Measurements from ENCODE around the gene CAMK1D.
A peak's percentile ranks its signal among the peaks of the same experiment; 100 is the strongest.

Gene CAMK1D

DNA sequence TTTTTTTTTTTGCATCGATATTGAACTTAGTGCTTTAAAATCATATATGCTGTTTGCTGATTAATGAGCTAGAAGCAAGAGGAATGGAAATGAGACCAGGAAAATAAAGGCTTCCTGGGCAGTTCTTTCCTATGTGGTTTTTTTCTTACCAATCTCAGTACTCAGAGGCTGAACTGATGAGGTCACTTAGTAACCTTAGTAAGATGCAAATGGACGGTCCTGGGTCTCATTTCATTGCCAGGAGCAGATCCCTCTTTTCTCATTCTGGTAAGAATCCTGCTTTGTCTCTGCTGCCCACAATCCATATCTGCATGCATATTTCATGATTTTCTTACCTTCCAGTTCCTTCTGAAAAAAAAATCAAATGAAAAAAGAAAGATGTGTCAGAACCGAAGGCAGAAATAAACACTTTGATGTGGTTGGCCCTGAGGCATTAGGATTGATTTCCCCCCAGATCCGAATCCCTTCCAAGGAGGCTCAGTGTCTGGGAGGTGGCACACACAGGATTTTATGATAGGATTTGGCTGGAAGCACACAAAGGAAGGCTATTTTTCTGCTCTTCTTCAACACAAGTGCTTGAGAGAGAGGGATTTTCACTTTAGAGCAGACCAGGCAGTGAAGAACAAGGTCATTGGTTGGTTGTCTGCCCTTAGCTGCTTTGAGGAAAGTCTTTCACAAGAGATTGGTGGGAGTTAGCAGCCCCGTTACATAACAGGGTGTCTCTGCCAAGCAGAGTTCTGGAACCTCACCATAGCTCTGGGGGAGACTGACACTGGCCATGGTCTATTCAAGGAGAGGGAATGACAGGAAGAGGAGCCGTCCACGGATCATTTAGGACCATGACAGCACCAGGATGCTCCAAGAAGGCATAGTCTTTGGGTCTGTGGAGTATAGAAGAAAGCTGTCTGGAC is 150.0 kb downstream of the CAMK1D start:
- DNase-seq (ENCODE audit: low spot score): peak; percentile 39

DNA sequence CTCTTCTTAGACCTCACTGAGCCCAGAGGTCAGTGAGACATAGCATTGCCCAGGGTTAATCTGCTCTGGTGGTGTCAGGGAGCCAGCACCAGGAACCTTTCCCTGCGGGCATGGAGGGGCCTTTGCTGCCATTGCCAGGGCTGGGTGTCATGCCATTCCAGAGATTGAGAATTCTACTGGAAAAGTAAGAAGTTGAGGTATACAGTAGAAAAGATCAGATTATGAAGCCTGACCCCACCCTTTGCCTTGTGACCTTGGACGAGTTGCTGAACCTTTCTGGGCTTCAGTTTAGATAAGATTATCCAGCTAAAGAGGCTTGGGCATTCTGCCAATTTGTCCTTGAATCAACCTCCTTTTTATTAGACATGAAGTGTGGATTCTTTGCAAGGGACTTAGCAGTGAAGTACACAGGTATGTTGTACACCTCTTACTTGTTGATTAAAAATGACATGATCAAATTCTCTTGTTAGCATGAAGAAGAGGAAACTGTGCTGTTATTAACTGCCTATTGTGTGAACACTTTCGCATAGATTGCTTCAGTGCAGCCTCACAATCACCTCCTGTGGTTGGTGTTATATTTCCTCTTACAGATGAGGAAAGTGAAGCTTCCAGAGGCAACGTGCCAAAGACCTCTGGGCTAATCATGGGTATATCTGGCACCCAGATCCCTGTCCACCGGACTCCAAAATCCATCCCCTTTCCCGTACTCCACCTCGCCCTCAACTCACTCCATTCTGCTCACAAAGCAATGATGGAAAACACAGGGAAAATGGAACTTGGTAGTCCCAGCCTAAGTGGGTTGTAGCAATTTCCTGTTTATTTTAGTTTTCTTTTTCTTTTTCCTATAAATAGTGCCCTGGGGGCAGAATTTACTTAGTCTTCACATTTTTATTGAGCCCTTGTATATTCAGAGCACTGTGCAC is 151.3 kb downstream of the CAMK1D start:
- DNase-seq (ENCODE audit: low spot score): no peak

DNA sequence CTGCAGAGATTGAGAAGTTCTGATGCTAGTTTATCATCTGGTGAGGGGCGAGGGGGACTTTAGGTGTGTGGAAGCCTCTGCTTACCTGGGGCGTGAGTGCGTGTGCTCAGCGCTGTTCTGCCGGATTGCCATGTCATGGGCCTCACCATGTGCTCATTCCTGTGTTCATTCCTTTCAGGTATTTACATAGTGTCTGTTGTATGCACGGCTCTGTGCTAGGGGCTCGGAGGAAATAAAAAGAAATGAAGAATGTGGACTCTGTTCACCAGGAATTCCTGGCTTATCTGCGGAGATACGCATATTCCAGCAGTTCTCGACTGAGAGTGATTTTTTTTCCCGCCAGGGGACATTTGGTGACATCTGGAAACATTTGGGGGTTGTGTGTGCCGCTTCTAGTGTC is 152.0 kb downstream of the CAMK1D start:
- no peak for DNase-seq (ENCODE audit: low spot score)

DNA sequence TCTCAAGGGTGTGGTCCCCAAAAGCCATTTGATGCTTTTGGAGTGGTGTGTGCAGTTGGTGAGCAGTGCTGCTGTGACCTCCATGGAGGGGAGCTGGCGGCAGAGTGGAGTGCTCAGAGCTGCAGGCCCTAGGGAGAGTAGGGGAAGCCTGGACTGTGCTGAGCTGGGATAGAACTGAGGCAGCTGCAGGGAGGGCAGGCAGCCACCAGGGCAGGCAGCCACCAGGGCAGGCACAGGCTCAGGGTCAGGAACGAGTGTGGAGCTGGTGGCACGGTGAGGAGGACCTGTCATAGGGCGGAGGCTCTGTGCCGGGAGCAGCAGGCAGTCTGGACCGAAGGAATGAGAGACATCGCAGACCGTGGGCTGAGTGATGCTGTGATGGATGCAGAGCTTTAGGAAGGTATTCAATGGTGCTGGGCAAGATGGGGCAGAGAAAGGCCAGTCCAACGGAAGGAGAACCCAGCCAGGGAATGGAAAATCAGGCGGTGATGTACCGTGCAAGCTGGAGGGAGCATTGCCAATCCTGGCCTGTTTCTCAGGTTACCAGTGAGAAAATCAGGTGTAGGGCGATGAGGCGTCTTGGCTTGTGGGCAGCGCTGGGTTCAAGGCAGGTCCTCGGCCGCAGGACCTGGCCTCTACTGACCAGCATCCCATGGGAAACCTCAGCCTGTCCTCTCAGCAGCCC is 152.6 kb downstream of the CAMK1D start:
- DNase-seq (ENCODE audit: low spot score): no peak

DNA sequence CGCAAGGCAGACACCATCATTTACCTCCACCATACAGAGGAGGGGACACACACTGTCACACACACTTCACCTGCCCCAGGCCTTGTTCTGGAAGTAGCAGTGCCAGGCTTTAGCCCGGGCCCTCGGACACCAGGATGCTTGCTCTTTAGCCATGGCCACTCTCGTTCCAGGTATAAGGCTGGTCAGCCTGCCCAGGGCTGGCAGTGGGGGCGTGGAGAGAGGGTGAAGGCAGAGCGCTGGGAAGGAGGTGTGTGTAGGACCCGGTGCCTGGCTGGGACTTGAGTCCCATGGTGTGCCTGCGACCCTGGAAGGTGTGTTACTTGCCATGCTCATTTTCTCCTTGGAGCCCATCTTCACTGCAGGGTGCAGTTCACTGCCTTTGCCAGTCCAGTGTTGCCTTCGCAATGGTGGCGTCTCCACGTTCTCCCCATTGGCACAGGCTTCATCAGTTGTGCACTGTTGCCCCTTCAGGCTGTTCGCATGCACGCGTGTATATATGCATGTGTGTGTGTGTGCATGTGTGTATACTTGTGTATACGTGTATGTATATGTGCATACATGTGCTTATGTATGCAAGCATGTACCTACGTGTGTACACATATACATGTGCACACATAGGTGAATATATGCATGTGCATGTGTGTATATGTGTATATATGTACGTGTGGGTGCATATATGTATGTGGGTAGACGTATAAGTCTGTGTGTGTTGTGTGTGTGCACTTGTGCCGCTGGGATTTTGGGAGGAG is 153.4 kb downstream of the CAMK1D start:
- DNase-seq (ENCODE audit: low spot score): no peak

DNA sequence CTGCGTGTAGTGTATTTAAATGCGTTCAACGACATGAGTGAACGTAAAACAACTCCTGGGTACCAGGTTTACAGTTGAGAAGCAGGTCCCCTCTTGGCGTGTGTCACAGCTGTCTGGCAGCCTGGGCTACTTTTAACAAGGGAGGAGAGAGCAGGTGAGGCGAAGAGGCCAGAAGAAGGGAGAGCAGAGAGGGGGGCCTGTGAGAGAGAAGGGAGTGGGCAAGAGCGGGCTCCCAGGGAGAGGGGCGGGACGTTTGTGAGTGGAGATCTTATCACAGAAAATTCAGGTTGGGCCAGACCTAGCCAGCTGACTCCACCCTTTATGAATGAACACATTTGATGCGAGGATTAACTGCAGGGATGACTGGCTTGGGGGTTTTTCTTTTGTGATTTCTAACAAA is 154.0 kb downstream of the CAMK1D start:
- DNase-seq (ENCODE audit: low spot score): no peak

DNA sequence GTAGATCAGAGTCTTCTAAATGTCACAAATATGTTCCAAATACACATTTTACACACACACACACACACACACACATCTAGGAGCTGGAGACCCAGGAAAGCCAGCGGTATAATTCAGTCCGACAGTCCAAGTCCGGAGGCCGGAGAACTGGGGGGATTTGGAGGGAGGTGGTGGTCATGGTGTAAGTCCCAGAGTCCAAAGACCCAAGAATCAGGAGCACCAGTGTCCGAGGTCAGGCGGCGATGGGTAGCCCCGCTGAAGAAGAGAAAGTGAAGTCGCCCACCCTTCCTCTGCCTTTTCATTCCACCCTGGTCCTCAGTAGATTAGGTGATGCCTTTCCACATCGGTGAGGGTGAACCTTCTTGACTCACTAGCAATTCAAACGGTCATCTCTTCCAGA is 154.8 kb downstream of the CAMK1D start:
- DNase-seq (ENCODE audit: low spot score): no peak

DNA sequence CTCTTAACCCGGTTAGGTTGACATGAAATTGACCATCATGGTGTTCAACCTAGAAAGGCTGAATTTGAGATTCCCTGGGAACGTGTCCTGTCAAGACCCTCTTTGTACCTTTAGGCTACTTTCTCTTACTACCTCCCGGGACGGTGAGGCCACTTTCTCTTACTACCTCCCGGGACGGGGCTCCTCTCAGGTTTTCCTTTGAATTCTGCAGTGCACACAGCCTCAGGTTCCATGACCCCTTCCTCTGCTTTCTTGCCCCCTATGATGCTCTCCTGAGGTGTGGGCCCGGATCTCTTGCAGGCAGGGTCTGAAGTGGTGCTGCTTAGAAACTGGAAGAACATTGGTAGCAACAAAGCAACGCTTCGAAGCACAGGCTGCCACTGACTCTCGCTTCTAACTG is 155.3 kb downstream of the CAMK1D start:
- DNase-seq (ENCODE audit: low spot score): no peak

DNA sequence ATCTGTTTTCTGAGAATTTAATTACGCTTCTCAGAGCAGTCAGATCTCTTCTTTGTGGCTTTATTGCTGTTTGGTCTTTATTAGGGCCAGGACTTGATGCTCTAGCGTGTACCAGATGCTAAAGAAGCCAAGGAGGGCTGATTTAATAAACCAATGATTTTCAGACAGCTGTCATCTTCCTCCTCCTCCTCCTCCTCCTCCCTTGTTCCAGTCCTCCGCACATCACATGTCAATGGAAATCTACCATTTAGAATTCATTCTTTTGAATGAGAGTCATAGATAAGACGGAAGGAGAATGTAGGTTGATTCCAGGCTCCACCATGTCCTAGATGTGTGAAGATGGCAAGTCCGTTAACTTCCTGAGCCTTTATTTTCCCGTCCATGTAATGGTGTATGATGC is 156.3 kb downstream of the CAMK1D start:
- DNase-seq (ENCODE audit: low spot score): no peak

DNA sequence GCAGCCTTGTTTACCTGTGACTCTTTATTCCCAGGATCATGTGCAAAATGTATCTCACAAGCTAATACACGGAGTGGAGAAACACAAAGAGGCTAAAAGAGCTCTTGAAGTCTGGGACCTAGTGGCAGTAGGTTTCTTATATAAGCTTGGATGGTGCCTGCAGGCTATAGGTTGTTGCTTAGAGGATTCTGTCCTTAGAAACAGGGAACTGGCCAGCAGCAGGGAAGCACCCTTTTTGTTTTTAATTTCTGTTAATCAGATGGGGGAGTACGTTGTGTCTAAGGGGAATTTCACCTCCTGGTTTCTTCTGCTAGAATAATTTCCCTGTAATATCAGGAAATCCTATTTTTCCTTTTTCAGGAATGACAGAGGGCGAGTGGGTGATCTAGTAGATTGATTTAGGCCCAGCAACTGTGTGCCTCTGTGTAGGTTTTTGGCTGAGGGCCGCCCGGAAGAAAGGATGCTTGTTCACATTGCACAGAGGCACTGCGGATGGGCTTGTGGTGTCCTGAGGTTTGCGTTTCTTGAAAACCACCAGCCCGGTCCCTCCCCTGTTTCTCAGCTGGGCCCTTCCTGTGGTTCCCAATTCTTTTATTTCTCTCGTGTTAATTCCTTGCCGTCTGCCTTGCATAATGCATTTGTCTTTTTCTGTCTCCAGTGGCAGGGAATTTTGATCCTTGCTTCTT is 158.0 kb downstream of the CAMK1D start:
- no peak for DNase-seq (ENCODE audit: low spot score)

DNA sequence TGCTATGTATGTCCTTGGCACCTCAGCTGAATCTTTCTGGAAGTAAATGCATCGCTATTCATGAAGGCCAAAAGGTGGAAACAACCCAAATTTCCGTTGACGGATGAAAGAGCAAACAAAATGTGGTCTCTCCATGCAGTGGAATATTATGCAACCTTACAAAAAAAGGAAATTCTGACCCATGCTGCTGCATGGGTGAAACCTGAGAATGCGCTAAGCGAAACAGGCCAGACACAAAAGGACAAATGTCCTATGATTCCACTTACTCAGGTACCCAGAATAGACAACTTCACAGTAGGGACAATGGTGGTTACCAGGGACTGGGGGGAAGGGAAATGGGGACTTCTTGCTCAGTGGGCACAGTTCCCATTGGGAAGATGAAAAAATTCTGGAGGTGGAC is 158.8 kb downstream of the CAMK1D start:
- DNase-seq (ENCODE audit: low spot score): no peak

DNA sequence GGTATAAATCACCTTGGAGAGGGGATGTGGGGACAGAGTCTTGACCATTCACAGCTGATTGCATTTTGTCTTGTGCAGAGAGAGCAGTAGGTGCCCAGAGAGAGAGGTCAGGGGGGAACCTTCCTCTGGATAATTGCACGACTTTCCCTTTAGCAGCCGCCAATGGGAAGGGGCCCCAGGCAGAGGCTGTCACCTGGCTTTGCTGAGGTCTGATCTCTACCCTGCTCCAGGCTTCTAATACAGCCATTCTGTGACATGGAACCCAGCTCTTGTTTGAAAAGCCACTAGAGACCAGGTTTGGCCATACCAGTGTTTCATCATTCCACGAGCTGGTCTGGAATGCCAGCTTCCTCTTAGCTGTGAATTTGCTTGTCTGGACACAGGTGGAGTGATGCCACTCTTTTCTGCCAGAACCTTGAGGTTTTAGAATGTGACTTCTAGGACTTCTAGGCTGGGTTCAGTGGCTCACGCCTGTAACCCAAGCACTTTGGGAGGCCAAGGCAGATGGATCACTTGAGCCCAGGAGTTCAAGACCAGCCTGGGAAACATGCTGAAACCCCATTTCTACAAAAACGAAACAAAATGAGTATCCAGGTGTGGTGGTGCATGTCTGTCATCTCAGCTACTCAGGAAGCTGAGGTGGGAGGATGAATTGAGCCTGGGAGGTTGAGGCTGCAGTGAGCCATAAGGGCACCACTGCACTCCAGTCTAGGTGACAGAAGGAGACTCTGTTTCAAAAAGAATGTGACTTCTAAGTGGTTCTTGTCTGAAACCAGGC is 159.9 kb downstream of the CAMK1D start:
- no peak for DNase-seq (ENCODE audit: low spot score)

DNA sequence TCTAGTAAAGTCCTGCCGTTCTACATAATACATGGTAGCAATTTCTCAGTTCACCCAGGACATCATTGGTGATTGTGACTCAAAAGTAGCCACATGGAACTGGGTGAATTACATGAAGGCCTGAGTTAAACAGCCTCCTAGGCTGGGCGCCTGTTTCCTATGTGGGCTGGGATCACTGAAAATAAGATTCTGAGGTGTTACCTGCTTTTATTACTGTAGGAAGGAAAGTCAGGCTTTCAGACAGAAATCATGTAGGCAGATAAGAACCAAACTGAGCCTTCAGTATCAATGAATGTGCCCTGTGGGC is 160.4 kb downstream of the CAMK1D start:
- DNase-seq (ENCODE audit: low spot score): no peak

DNA sequence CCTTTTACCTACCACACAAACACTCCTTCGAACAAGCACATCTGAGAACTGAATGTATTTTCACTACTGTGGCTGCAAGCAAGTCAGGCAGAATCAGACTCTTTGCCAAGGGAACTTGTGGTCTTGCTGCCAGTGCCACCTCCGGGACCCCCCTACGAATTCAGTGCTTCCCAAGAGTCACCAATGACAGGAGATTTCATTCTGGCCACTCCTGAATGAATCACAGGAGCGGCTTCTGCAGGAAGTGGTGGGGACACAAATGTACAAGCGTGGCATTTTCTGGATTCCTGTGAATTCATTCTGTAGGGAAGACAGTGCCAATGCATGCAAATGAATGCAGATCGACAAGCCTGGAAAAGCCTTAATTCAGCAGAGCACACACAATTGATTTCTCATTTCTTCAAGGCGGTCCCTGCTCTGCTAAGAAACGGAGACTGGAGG is 161.2 kb downstream of the CAMK1D start:
- DNase-seq (ENCODE audit: low spot score): no peak

DNA sequence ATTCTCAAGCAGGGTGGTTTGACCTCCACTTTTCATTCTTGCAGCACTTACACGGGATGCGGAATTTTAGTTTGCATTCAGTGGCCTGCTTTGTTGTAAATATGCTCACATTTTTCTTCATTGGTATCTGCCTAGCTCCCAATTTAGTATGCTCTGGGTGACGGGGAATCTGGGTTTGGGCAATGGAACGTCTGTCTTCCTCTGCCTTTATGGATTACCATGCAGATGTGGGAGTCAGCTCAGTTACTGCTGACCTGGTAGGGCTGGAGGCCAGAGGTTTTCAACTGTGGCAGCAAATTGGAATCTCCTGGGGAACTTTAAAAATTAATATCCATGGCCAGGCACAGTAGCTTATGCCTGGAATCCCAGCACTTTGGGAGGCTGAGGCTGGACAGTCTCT is 161.6 kb downstream of the CAMK1D start:
- no peak for DNase-seq (ENCODE audit: low spot score)

DNA sequence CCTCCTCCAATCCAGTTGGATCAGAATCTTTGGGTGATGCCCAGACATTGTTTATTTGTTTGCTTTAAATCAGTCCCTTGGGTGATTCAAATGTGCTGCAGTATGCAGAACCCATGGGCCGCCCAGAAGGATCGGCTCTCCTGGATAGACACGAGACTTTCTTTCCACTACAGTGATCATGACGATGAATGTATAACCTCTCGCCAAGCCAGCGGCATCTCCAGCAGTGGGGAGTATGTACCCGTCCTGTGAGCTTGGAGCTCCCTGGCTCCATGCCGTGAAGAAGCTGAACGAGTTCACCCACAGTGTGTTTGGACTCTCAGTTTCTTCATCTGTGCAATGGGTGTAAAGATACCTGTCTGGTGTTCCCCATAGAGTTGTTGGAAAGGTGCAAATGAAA is 162.3 kb downstream of the CAMK1D start:
- no peak for DNase-seq (ENCODE audit: low spot score)

DNA sequence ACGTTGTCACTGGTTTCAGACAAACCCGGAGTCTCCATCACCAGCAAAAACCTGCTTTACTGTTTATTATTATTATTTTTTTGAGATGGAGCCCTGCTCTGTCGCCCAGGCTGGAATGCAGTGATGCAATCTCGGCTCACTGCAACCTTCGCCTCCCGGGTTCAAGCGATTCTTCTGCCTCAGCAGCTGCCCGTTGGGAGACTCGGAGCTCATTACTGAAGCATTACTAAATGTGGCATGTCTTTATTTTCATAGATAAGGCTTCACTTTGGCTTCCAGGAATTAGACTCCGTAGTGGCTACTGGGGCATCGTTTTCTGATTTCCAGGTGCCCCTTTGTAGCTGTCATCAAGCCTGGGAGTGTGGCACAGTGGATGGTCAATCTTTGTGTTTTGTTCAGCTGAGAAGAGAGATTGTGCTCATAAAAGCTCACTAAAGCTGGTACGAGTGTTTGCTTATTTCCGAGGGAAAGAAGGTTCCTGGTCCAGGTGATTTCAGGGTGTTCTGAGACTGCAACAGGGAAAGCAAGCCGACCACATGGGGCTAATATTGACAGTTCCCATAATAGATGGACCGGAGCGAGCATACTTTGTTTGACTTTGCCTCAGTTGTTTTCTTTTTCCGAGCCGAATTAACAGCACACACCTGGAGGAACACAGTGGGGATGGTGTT is 163.1 kb downstream of the CAMK1D start:
- no peak for DNase-seq (ENCODE audit: low spot score)

DNA sequence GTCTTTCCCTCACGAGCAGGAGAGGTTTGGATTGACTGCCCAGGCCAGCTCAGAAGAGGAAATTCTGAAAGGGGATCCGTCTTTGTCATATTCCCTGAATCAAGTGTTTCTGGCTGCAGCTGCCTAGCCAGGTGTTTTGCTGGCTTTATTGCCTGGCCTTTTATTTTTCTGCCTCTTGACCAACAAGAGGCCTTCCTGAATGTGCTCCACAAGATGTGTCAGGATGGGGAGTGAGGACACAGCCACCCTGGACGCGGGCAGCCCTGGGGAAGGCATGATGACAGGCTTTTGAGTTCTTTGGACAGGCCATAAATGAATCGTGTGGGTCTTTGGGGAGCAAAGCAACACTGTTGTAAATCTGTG is 163.6 kb downstream of the CAMK1D start:
- DNase-seq (ENCODE audit: low spot score): no peak

DNA sequence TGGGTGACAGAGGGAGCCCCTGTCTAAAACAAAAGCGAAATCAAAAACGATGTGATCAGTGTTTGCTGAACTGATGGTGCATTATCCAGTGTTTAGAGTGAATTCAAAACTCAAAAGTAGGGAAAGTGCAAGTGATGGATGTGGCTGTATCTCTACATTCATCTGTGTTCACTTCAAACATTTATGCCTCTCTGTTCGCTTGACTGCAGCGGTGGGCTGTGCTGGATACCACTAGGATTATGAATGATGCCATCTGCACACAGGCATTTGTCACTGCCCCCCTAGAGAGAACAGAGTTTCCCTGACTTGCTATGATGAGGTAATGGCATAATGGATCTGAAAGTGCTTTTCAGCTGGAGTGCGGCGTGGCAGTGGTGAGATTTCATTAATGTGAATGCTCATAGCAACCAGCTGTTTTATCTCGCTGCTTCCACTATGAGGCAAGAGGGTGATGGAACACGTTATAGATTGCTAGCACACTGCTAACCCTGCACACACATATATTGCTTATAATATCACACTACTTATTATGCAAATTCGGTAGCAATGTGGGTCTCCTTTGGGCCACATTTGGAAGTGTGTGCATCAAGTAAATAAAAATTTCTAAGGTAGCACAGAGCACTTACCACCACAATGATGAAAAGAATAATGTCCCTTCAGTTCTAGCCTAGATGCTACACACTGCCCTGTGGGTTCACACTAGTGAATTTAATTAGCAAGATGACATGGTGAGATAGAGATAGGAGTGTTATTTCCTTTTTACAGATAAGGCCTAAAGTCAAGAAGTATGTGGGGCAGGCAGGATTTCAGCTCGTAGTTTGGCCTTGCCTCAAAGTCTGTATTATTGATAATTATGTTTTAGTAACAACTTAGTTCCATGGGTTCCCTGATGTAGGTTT is 164.7 kb downstream of the CAMK1D start:
- DNase-seq (ENCODE audit: low spot score): no peak
